Erythroblast (primary cell): Measurements from ENCODE around the gene ZNF668.

Experiments used
- DNase-seq, 2 experiments: peaks; one replicate each; lab custom pipeline; 2025; lab: John Stamatoyannopoulos, UW
- GATA1 ChIP-seq: IDR thresholded peaks from 2 replicates; pipeline ENCODE4 v1.6.1; 2011; ENCODE audit warnings: low read depth, mild to moderate bottlenecking, control low read depth, low read length, moderate library complexity
- POLR2A ChIP-seq: IDR thresholded peaks from 2 replicates; pipeline ENCODE4 v1.6.1; 2011; ENCODE audit warnings: mild to moderate bottlenecking, low read length

Gene ZNF668

GRCh38 chr16:31081428-31082351, 7.7 kb upstream of the ZNF668 start:
- DNase-seq: no peak
- no peak for TF ChIP-seq GATA1
- TF ChIP-seq POLR2A: no peak

GRCh38 chr16:31080756-31081419, 6.8 kb upstream of the ZNF668 start:
- no peak for TF ChIP-seq GATA1
- no peak for DNase-seq

GRCh38 chr16:31080035-31080629, 6.1 kb upstream of the ZNF668 start:
- TF ChIP-seq GATA1 (no peak), POLR2A (no peak)
- no peak for DNase-seq

- no peak for DNase-seq
- TF ChIP-seq POLR2A (no peak), GATA1 (no peak)
Measured at GRCh38 chr16:31079342-31079944, 5.4 kb upstream of the ZNF668 start.

- DNase-seq: no peak
- TF ChIP-seq POLR2A (no peak), GATA1 (no peak)
Measured at GRCh38 chr16:31078597-31079341, 4.7 kb upstream of the ZNF668 start.

GRCh38 chr16:31077592-31078396, 3.8 kb upstream of the ZNF668 start:
- DNase-seq: peak; percentile 70 to 81
- TF ChIP-seq POLR2A: peak; percentile 72
- no peak for TF ChIP-seq GATA1

GRCh38 chr16:31077024-31077423, 3.0 kb upstream of the ZNF668 start:
- TF ChIP-seq GATA1 (no peak), POLR2A (no peak)
- no peak for DNase-seq

GRCh38 chr16:31076319-31076718, 2.3 kb upstream of the ZNF668 start:
- no peak for DNase-seq
- TF ChIP-seq POLR2A: no peak
- no peak for TF ChIP-seq GATA1

GRCh38 chr16:31074814-31075183, 759 bp upstream of the ZNF668 start:
- no peak for DNase-seq
- TF ChIP-seq POLR2A: no peak
- no peak for TF ChIP-seq GATA1

GRCh38 chr16:31073142-31073969, 684 bp downstream of the ZNF668 start:
- TF ChIP-seq POLR2A: no peak
- TF ChIP-seq GATA1: no peak
- DNase-seq: peak; percentile 92 to 93

- DNase-seq: peak; percentile 63 to 65
- no peak for TF ChIP-seq POLR2A
- TF ChIP-seq GATA1: no peak
Measured at GRCh38 chr16:31072540-31073141, 1.4 kb downstream of the ZNF668 start.
